Measurements from ENCODE around the gene C11orf16.
"Not testable (repeated sequence)": the region's sequence is repeated elsewhere in the genome, so short reads cannot be mapped to it uniquely, and the experiment has no call there.

C11orf16 gene

GRCh38 chr11:8891185-8891584, 41.6 kb downstream of the C11orf16 start:
- not testable (repeated sequence) for DNase-seq (ENCODE audit: low spot score)

GRCh38 chr11:8886322-8886721, 46.4 kb downstream of the C11orf16 start:
- DNase-seq (ENCODE audit: low spot score) = no peak

GRCh38 chr11:8881585-8881984, 51.2 kb downstream of the C11orf16 start:
- not testable (repeated sequence) for DNase-seq (ENCODE audit: low spot score)

- no peak for DNase-seq (ENCODE audit: low spot score)
These were observed 54.0 kb downstream of the C11orf16 start for GRCh38 chr11:8878771-8879170.

- DNase-seq (ENCODE audit: low spot score) = no peak
These were observed 58.9 kb downstream of the C11orf16 start for GRCh38 chr11:8873741-8874405.

GRCh38 chr11:8871962-8872361, 60.8 kb downstream of the C11orf16 start:
- DNase-seq (ENCODE audit: low spot score) = no peak

- peak; percentile 90 for DNase-seq (ENCODE audit: low spot score)
These were observed 61.5 kb downstream of the C11orf16 start for GRCh38 chr11:8871171-8871775.

- peak; percentile 81 for DNase-seq (ENCODE audit: low spot score)
These were observed 62.2 kb downstream of the C11orf16 start for GRCh38 chr11:8870411-8871170.
